HepG2 (cell line): Measurements from ENCODE around the gene GPRIN1. TPM values are rescaled to one million over a fixed set of nuclear protein-coding genes. Genes with fewer than 3 reads are reported as not detected.

Experiments used
- HNRNPL ChIP-seq: fragments of 200-400 bp; formaldehyde crosslinking; IDR thresholded peaks from 2 replicates; pipeline ENCODE4 v1.6.1; 2017; ENCODE audit warnings: mild to moderate bottlenecking, low read depth, low read length
- LBX2 ChIP-seq: sonication (generic); formaldehyde crosslinking; IDR thresholded peaks from 2 replicates; pipeline ENCODE4 v1.5.0; 2020; ENCODE audit warnings: missing genetic modification reagents, mild to moderate bottlenecking, borderline replicate concordance
- NFAT5 ChIP-seq: sonication (generic); formaldehyde crosslinking; IDR thresholded peaks from 2 replicates; pipeline ENCODE4 v1.4.0; 2020; ENCODE audit warnings: missing genetic modification reagents
- NFYB ChIP-seq: sonication (generic); formaldehyde crosslinking; IDR thresholded peaks from 2 replicates; pipeline ENCODE4 v1.4.0; 2020; ENCODE audit warnings: missing genetic modification reagents
- SMARCE1 ChIP-seq: fragments of 450-650 bp; IDR thresholded peaks from 2 replicates; pipeline ENCODE4 v1.6.1; 2017; ENCODE audit warnings: borderline replicate concordance
- SRSF9 ChIP-seq: fragments of 200-400 bp; formaldehyde crosslinking; IDR thresholded peaks from 2 replicates; pipeline ENCODE4 v1.6.1; 2018; ENCODE audit warnings: borderline replicate concordance, mild to moderate bottlenecking, low read depth, low read length; ENCODE audit not compliant: insufficient read depth, poor library complexity, severe bottlenecking
- TFDP1 ChIP-seq: IDR thresholded peaks from 2 replicates; pipeline ENCODE4 v1.6.1; 2016; ENCODE audit warnings: missing compliant biosample characterization, missing genetic modification reagents, borderline replicate concordance
- ZBTB40 ChIP-seq, 2 experiments: fragments of 450-650 bp in 1 of 2; sonication (generic) in 1 of 2; formaldehyde crosslinking in 1 of 2; IDR thresholded peaks; 2 replicates each; pipeline versions ENCODE4 v1.6.1 to v1.8.0; 2016 to 2022; ENCODE audit warnings: antibody characterized with exemption in 1 of 2, mild to moderate bottlenecking in 1 of 2, missing genetic modification reagents in 1 of 2
- ZNF282 ChIP-seq: fragments of 450-650 bp; IDR thresholded peaks from 2 replicates; pipeline ENCODE4 v1.6.1; 2018; ENCODE audit not compliant: partially characterized antibody
- ZNF33B ChIP-seq: sonication (generic); formaldehyde crosslinking; IDR thresholded peaks from 2 replicates; pipeline ENCODE4 v1.5.1; 2020; ENCODE audit warnings: mild to moderate bottlenecking, missing genetic modification reagents
- ZNF460 ChIP-seq: sonication (generic); formaldehyde crosslinking; IDR thresholded peaks from 2 replicates; pipeline ENCODE4 v1.5.1; 2020; ENCODE audit warnings: missing genetic modification reagents, mild to moderate bottlenecking, borderline replicate concordance
- ZNF619 ChIP-seq: sonication (generic); formaldehyde crosslinking; IDR thresholded peaks from 2 replicates; pipeline ENCODE4 v1.4.0; 2020; ENCODE audit warnings: mild to moderate bottlenecking, missing genetic modification reagents
- ZNF891 ChIP-seq: sonication (generic); formaldehyde crosslinking; IDR thresholded peaks from 2 replicates; pipeline ENCODE4 v1.5.0; 2020; ENCODE audit warnings: mild to moderate bottlenecking, missing genetic modification reagents
- ZSCAN30 ChIP-seq: sonication (generic); formaldehyde crosslinking; IDR thresholded peaks from 2 replicates; pipeline ENCODE4 v1.5.0; 2020; ENCODE audit warnings: mild to moderate bottlenecking, missing genetic modification reagents
- polyA plus RNA-seq, 8 experiments: library from polyadenylated mRNA; depleted of rRNA in 3 of 8; stranded (reverse) in 7 of 8; unstranded in 1 of 8; fragments of >200 nt; fragmentation: Illumina TruSeq in 4 of 8; extraction: Trizol in 4 of 8; gene quantifications; 2 replicates each; pipeline versions ENCODE4 v1.2.1 to v1.2.3, GENCODE V29; 2011 to 2016; ENCODE audit warnings: low read depth in 4 of 8, missing spikeins in 1 of 8, mixed read lengths in 1 of 8; ENCODE audit not compliant: insufficient read depth in 1 of 8
- total RNA-seq, 5 experiments: library from RNA; depleted of rRNA; stranded (reverse); fragments of >200 nt; fragmentation: Illumina TruSeq; extraction: Trizol; gene quantifications; 2 replicates each; pipeline ENCODE4 v1.2.3, GENCODE V29; 2016; ENCODE audit warnings: low read depth in 1 of 5

The GPRIN1 gene
- total and polyA plus RNA-seq, 2 of the 13 experiments (the other 11 are each of a cell fraction or from before 2014, with no cell fraction given) = 0.32 to 2.0 TPM

GRCh38 chr5:176549871-176550270, 60.1 kb downstream of the GPRIN1 start (continued):
- TF ChIP-seq ZBTB40 (IDR thresholded peaks at IDR 0.05) (no peak), ZBTB40 (CRISPR knock-in tag; IDR thresholded peaks at IDR 0.05) (peak; percentile 62; the same call in 1 of the 2 replicates), HNRNPL (peak; percentile 93), ZNF891 (CRISPR knock-in tag) (no peak), NFAT5 (CRISPR knock-in tag) (0 out of 2 replicates have a peak, but pooled peaks have one; percentile 50), ZNF33B (no peak), ZSCAN30 (CRISPR knock-in tag) (no peak), SMARCE1 (no peak), ZNF619 (CRISPR knock-in tag) (no peak), ZNF282 (no peak), TFDP1 (CRISPR knock-in tag) (peak; percentile 8; the same call in 1 of the 2 replicates), NFYB (no peak), ZNF460 (CRISPR knock-in tag) (no peak), LBX2 (no peak), SRSF9 (no peak)
